Prostate gland (tissue), 2 donors: Measurements from ENCODE around the gene MSL3.

ENCODE experiments used
- POLR2AphosphoS5 ChIP-seq: sonication (generic); formaldehyde crosslinking; IDR thresholded peaks from one replicate; pipeline ENCODE4 v1.6.1; 2017; ENCODE audit warnings: antibody characterized with exemption
- TF ChIP-seq, protein P1 (sequence below), 4 experiments: fragments of 200-600 bp in 2 of 4; fragments of 450-650 bp in 2 of 4; sonication (generic) in 2 of 4; IDR thresholded peaks; 1 replicate in 3 of 4; 2 replicates in 1 of 4; pipeline ENCODE4 v1.5.1; 2016 to 2019; ENCODE audit warnings: antibody characterized with exemption in 4 of 4, mild to moderate bottlenecking in 2 of 4, moderate library complexity in 2 of 4

DNA sequence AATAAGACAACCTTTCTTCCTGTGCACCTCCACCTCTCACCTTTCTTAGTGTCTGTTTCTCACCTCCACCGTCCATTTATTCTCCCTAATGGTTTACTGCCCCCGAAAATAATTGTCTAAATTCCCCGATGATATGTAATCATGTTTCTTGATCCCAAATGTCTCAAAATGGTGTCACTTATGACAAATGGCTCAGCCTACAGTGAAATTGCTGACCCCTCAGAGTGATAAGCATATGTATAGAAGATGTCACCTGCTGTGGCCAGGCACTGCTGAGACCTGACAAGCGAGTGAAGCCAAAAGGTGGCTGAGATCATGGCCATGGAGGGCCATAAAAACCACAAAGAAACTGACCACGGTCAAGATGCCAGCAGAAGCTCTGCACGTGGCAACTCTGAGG lies 35.7 kb downstream of the MSL3 start:
- TF ChIP-seq, protein P1, sequence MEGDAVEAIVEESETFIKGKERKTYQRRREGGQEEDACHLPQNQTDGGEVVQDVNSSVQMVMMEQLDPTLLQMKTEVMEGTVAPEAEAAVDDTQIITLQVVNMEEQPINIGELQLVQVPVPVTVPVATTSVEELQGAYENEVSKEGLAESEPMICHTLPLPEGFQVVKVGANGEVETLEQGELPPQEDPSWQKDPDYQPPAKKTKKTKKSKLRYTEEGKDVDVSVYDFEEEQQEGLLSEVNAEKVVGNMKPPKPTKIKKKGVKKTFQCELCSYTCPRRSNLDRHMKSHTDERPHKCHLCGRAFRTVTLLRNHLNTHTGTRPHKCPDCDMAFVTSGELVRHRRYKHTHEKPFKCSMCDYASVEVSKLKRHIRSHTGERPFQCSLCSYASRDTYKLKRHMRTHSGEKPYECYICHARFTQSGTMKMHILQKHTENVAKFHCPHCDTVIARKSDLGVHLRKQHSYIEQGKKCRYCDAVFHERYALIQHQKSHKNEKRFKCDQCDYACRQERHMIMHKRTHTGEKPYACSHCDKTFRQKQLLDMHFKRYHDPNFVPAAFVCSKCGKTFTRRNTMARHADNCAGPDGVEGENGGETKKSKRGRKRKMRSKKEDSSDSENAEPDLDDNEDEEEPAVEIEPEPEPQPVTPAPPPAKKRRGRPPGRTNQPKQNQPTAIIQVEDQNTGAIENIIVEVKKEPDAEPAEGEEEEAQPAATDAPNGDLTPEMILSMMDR (IDR thresholded peaks at IDR 0.05): no peak
- TF ChIP-seq POLR2AphosphoS5: no peak
